ENCODE measurements around the gene YBX3. TPM values are rescaled to one million over a fixed set of nuclear protein-coding genes. Genes with fewer than 3 reads are reported as not detected.

Gene YBX3
- polyA plus RNA-seq, 1 of the 3 experiments (the other 2 are of a cell fraction), result 22.4 TPM

GRCh38 chr12:10720974-10721650 is 2.0 kb downstream of the YBX3 start (continued):
- TF ChIP-seq, protein P1, sequence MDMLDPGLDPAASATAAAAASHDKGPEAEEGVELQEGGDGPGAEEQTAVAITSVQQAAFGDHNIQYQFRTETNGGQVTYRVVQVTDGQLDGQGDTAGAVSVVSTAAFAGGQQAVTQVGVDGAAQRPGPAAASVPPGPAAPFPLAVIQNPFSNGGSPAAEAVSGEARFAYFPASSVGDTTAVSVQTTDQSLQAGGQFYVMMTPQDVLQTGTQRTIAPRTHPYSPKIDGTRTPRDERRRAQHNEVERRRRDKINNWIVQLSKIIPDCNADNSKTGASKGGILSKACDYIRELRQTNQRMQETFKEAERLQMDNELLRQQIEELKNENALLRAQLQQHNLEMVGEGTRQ (IDR thresholded peaks at IDR 0.05; ENCODE audit: borderline replicate concordance, low read depth, low read length), result no peak

DNA sequence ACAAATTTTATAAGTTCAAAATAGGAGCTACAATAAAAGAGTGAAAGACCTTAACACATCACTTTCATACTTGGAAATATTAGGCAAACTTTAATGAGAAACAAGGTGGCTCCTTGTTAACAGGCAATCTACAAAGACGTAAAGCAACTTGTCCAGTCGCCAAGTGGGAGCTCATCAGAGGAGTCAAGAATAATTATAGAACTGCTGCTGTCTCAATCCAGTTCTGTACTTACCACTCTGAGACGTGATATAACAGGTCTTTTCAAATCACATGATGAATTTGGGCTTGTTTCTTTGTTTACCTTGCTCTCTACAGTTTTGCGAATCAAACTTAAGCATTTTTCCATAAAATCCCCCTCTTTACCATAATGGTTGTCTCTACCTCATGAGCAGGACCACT is 3.6 kb downstream of the YBX3 start:
- CTCF ChIA-PET, result interaction anchor here (0.6 kb wide), 1 partner anchor 458 kb away, joined by 5 read pairs; no protein-coding TSS in a partner anchor
- POLR2A ChIA-PET, result no interaction called here
- Histone ChIP-seq H3K9me2 (no peaks in the 10 kb centered on the region), H3K27ac (ENCODE audit: low read depth in 2 of 2, low read length in 1 of 2) (no peak overlapping the region), H3K27me3 (ENCODE audit: insufficient read depth) (peaks cover 40% of the 10 kb centered on the region; the same call in 1 of the 2 replicates), H2AFZ (ENCODE audit: low read depth) (no peak overlapping the region), H3K36me3 (replicated peaks in 1 of 2; ENCODE audit: control insufficient read depth in 1 of 2, insufficient read depth in 2 of 2, low read length in 1 of 2) (no peaks in the 10 kb centered on the region), H3F3A (replicated peaks; ENCODE audit: insufficient read depth) (no peaks in the 10 kb centered on the region), H4K20me1 (ENCODE audit: insufficient read depth) (no peaks in the 10 kb centered on the region), H3K9ac (no peak overlapping the region), H3K4me3 (ENCODE audit: low read depth in 2 of 2, low read length in 1 of 2) (no peak overlapping the region), H3K4me2 (no peak overlapping the region), H3K4me1 (ENCODE audit: control insufficient read depth in 1 of 2, insufficient read depth in 2 of 2, low read depth in 1 of 2, low read length in 1 of 2) (no peaks in the 10 kb centered on the region; a peak in 1 of 4 replicates), H3K79me2 (ENCODE audit: insufficient read depth) (no peaks in the 10 kb centered on the region), H3K9me3 (no peaks in the 10 kb centered on the region)
- no peak for TF ChIP-seq EP300 (IDR thresholded peaks at IDR 0.05; ENCODE audit: borderline replicate concordance in 1 of 2, low read depth in 1 of 2, low read length in 1 of 2)
- TF ChIP-seq SMC3 (IDR thresholded peaks at IDR 0.05; ENCODE audit: low read depth, low read length), result no peak
- TF ChIP-seq MEF2A (IDR thresholded peaks at IDR 0.05; ENCODE audit: borderline replicate concordance, low read depth), result no peak
- TF ChIP-seq, protein P2, sequence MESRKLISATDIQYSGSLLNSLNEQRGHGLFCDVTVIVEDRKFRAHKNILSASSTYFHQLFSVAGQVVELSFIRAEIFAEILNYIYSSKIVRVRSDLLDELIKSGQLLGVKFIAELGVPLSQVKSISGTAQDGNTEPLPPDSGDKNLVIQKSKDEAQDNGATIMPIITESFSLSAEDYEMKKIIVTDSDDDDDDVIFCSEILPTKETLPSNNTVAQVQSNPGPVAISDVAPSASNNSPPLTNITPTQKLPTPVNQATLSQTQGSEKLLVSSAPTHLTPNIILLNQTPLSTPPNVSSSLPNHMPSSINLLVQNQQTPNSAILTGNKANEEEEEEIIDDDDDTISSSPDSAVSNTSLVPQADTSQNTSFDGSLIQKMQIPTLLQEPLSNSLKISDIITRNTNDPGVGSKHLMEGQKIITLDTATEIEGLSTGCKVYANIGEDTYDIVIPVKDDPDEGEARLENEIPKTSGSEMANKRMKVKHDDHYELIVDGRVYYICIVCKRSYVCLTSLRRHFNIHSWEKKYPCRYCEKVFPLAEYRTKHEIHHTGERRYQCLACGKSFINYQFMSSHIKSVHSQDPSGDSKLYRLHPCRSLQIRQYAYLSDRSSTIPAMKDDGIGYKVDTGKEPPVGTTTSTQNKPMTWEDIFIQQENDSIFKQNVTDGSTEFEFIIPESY (IDR thresholded peaks at IDR 0.05; ENCODE audit: borderline replicate concordance, low read depth), result no peak
- TF ChIP-seq FOSL2 (IDR thresholded peaks at IDR 0.05; ENCODE audit: borderline replicate concordance, low read depth), result no peak
- no peak for TF ChIP-seq RCOR1 (IDR thresholded peaks at IDR 0.05; ENCODE audit: low read length)
- no peak for TF ChIP-seq ELF1 (IDR thresholded peaks at IDR 0.05)
- no peak for TF ChIP-seq NFIC (IDR thresholded peaks at IDR 0.05; ENCODE audit: borderline replicate concordance)
- TF ChIP-seq USF1 (IDR thresholded peaks at IDR 0.05; ENCODE audit: borderline replicate concordance, low read depth), result no peak
- TF ChIP-seq EZH2phosphoT487 (IDR thresholded peaks at IDR 0.05; ENCODE audit: borderline replicate concordance, low read depth), result no peak
- TF ChIP-seq POLR2AphosphoS5 (IDR thresholded peaks at IDR 0.05; ENCODE audit: low read depth, low read length), result no peak
- no peak for TF ChIP-seq TCF12 (IDR thresholded peaks at IDR 0.05)
- WGBS (ENCODE audit: low lambda C conversion rate), result 10% methylated on average over 4 of the region's 4 CpGs
- no peak for DNase-seq
